HG02884 (cell line): ENCODE measurements around the gene IL16.
A peak's percentile ranks its signal among the peaks of the same experiment; 100 is the strongest.

ENCODE experiments used
- ATAC-seq: cut with Tn5 transposase; IDR thresholded peaks from one replicate; pipeline ENCODE4 v1.9.1; 2021; ENCODE audit warnings: mild to moderate bottlenecking, moderate library complexity; ENCODE audit not compliant: unreplicated experiment

The IL16 gene

GRCh38 chr15:81273200-81273599 lies 76.5 kb downstream of the IL16 start:
- ATAC-seq, result no peak

- ATAC-seq, result no peak
Measured at GRCh38 chr15:81273855-81274254, 77.2 kb downstream of the IL16 start.

DNA sequence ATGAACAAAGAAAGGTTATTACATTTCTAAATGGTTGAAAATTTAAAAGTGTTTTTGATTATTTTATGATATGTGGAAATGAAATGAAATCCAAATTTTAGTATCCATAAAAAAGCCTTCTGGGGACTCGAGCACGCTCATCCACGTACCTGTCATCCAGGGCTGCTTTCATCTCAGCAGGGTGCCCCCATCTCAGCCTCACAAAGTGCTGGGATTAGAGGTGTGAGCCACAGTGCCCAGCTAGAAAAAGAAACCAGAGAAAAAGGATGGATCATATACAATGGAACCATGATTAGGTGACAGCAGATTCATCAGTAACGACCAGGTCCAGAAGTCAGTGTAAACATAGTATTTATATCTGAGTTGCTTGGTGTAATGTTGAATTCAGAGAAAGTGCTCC lies 77.6 kb downstream of the IL16 start:
- no peak for ATAC-seq

GRCh38 chr15:81274931-81275707 lies 78.4 kb downstream of the IL16 start:
- peak; percentile 81 for ATAC-seq

- ATAC-seq, result no peak
Measured at GRCh38 chr15:81275711-81276392, 79.2 kb downstream of the IL16 start.

- no peak for ATAC-seq
Measured at GRCh38 chr15:81276967-81277366, 80.3 kb downstream of the IL16 start.

DNA sequence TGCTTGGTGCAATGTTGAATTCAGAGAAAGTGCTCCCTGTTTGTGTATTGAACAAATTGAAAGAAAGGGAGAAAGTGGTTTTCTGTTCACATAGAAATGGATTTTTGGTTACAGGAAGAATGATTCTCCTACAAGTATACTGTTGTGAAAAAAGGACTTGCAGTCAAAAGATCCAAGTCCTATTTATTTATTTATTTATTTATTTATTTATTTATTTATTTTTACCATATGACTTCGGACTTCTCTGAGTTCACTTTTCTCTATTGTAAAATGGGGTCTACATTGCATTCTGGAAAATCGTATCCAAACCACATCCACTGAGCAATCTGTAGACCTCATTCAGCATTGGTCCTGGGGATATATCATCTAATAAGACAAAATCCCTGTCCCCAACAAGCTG lies 81.2 kb downstream of the IL16 start:
- no peak for ATAC-seq

DNA sequence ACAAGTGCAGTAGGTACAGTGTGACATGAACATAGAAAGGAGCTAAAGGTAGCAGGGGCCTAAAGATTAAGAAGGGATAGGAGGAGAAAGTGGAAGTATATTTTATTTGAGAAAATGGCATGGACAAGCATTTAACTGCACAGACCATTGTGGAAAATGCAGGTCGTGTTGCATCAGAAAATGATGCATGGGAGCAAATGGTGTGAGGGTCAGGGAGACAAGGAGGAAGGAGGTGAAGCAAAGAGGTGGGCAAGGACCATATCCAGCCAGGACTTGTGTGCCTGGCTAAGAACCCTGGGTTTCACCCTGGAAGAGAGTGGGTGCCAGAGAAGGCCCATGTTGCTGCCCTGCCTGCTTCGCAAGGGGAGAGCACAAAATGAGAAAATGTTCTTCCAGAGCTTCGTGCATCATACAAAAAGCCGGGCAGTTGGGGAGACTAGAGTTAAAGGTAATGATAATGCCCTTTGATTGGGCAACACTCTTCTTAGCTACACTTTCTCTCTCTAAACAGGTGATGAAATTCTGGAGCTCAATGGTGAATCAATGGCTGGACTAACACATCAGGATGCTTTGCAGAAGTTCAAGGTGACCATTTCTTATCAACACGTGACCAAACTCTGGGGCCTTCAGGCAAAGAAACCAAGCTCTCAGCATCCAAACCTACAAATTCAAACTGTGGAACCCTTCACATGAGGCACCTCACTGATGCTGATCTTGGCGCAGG lies 81.8 kb downstream of the IL16 start:
- ATAC-seq, result no peak

GRCh38 chr15:81279621-81280485 lies 83.2 kb downstream of the IL16 start:
- no peak for ATAC-seq

- ATAC-seq, result no peak
Measured at GRCh38 chr15:81280696-81281455, 84.2 kb downstream of the IL16 start.

DNA sequence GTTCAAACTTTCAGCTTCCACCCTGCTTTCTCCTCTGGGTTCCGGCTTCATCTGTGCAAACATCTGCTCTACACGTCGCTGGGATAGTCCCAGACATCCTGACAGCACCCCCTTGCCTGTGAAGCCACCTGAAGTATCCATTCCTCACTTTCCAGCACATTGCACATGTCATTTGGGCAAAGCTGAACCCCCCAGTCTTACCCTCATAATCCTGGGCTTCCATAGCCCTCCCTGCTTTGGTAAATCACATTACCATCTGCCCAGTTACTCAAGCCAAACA lies 84.7 kb downstream of the IL16 start:
- no peak for ATAC-seq

- ATAC-seq, result no peak
Measured at GRCh38 chr15:81281766-81282605, 85.3 kb downstream of the IL16 start.

DNA sequence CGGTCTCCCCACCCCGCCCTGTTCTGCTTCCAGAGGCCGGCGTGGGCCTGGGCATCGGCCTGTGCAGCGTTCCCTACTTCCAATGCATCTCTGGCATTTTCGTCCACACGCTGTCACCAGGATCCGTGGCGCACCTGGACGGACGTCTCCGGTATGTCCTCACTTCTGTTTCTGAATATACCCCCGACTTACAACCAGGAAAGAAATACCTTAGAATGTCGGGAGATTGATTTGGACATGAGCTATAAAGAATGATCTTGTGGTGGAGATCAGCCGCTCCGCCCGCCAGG lies 85.9 kb downstream of the IL16 start:
- ATAC-seq, result no peak

GRCh38 chr15:81282911-81283310 lies 86.2 kb downstream of the IL16 start:
- ATAC-seq, result no peak

DNA sequence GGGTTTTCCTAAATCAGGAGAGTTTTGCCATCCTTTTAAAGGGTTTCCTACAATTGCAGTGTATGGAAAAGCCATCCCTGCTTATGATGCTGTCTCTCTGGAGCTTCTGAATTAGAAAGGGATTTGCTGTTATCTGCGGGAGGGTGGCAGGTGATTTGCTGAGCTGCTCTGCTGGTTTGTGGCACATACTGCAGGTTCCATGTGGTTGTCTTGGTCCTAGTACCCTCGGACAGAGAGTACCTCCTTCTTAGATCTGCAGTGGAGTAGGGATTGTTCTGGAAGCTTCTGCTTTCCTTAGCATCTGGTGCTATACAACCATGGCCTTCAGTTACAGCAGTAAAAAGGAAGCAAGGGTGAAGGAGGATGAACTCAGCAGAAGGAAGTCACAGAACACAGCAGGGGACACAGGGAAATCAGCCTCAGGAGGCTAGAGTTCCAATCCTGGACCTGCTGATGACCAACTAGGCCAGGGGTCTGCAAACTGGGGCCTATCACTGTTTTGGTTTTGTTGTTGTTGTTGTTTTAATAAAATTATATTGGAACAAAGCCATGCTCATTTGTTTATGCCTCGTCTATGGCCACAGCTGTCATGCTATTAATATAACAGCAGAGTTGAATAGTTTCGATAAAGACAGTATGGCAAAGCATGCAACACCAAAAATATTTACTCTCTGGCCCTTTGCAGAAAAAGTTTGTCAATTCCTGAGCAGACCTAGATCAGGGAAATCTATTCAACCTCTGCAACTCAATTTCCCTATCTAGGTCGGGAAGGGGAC lies 87.8 kb downstream of the IL16 start:
- ATAC-seq, result peak; percentile 44

DNA sequence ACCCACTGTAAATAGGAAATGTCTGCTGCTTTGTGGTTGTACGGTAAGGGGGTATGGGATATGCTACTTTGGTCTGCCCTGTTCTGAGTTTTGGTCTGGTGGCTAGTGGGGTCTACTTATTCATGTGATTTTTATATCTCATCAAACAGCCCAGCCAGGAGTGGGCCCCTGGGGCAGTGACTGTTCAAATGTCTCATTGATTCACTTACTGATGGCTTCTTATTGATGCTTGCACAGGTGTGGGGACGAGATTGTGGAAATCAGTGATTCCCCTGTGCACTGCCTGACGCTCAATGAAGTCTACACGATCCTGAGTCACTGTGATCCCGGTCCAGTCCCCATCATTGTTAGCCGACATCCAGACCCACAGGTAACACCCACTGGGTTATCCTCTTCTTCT lies 88.8 kb downstream of the IL16 start:
- no peak for ATAC-seq

DNA sequence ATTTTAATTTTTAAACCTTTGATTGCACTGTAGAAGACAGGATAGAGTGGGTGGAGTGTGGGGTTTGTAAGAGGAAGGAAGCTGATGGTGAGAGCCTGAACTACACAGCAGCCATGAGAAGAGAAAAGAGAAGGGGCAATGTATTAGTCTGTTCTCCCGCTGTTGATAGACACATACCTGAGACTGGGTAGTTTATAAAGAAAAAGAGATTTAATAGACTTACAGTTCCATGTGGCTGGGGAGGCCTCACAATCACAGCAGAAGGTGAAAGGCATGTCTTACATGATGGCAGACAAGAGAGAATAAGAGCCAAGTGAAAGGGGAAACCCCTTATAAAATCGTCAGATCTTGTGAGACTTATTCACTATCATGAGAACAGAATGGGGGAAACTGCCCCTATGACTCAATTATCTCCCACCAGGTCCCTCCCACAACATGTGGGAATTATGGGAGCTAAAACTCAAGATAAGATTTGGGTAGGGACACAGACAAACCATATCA lies 90.0 kb downstream of the IL16 start:
- peak; percentile 59 for ATAC-seq

DNA sequence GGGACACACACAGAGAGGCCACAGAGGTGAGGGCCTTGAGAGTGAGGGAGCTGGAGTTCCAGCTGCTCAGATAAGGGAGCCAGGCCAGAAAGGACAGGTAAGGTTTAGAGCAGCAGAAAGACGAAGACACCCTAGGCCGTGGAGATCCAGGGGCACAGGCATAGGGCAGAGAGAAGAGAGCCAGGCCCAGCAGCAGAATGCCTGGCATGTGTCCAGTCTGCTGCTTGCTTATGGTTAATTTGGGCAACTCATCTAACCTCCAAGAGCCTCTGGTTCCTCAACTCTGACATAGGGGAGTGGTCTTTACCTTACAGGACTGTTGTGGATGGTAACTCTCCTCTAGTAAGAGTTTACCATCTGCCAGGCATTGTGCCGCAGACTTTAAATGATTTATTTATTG lies 91.4 kb downstream of the IL16 start:
- no peak for ATAC-seq

GRCh38 chr15:81288616-81289015 lies 91.9 kb downstream of the IL16 start:
- no peak for ATAC-seq
